Measurements from ENCODE around the gene MAMSTR. TPM values are rescaled to one million over a fixed set of nuclear protein-coding genes. Genes with fewer than 3 reads are reported as not detected.
"Not testable (repeated sequence)": the region's sequence is repeated elsewhere in the genome, so short reads cannot be mapped to it uniquely, and the experiment has no call there.

The MAMSTR gene
- total RNA-seq, 1 donor from 2014 or later, result 1.0 TPM

DNA sequence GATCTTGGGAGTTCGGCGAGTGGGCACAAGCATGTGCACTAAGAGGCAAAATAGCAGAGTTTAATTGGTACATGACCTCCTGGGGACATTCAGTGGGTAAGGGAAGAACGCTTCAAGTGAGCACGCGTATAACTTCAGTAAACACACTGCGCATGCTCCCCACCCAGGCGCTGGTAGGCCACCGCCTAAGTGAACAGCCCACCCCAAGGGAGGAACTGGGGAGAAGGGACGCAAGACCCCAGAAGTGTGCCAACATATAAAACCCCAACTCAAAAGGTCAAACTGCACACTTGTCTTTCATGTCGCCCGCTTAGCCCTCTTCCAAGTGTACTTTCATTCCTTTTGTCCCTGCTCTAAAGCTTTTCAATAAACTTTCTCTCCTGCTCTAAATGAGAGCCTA lies 36.2 kb downstream of the MAMSTR start:
- H3K27me3 ChIP-seq (ENCODE audit: control insufficient read depth, insufficient read depth, low read length), result peaks cover 4% of the 10 kb centered on the region
- TF ChIP-seq, protein P1, sequence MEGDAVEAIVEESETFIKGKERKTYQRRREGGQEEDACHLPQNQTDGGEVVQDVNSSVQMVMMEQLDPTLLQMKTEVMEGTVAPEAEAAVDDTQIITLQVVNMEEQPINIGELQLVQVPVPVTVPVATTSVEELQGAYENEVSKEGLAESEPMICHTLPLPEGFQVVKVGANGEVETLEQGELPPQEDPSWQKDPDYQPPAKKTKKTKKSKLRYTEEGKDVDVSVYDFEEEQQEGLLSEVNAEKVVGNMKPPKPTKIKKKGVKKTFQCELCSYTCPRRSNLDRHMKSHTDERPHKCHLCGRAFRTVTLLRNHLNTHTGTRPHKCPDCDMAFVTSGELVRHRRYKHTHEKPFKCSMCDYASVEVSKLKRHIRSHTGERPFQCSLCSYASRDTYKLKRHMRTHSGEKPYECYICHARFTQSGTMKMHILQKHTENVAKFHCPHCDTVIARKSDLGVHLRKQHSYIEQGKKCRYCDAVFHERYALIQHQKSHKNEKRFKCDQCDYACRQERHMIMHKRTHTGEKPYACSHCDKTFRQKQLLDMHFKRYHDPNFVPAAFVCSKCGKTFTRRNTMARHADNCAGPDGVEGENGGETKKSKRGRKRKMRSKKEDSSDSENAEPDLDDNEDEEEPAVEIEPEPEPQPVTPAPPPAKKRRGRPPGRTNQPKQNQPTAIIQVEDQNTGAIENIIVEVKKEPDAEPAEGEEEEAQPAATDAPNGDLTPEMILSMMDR (IDR thresholded peaks at IDR 0.05; ENCODE audit: insufficient read depth, low read length, poor library complexity, severe bottlenecking), result no peak
- no peak overlapping the region for H3K4me3 ChIP-seq (ENCODE audit: low read depth, low read length)
- DNase-seq (ENCODE audit: low read depth), result no peak
- H3K36me3 ChIP-seq (ENCODE audit: control insufficient read depth, insufficient read depth, low read length), result no peaks in the 10 kb centered on the region

DNA sequence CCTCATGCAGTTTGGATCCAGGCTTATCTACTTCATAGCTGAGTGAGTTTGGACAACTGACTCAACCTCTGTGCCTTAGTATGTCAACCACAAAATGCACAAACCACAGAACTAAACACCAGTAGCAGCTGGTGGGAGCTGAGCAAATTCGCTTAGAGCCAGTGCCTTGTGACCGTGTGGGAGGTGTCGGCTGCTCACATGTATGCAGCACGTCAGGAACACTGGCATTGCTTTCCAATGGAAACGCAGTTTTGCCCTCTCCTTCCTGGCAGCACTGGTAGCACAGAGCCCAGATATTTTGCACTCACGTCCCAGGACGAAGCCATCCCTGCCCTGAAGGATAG lies 38.4 kb downstream of the MAMSTR start:
- Histone ChIP-seq H3K27me3 (ENCODE audit: control insufficient read depth, insufficient read depth, low read length) (peaks cover 7% of the 10 kb centered on the region), H3K4me3 (ENCODE audit: low read depth, low read length) (no peak overlapping the region), H3K36me3 (ENCODE audit: control insufficient read depth, insufficient read depth, low read length) (no peaks in the 10 kb centered on the region)
- peak; percentile 96 for DNase-seq (ENCODE audit: low read depth)
- TF ChIP-seq, protein P1 (IDR thresholded peaks at IDR 0.05; ENCODE audit: insufficient read depth, low read length, poor library complexity, severe bottlenecking), result no peak

DNA sequence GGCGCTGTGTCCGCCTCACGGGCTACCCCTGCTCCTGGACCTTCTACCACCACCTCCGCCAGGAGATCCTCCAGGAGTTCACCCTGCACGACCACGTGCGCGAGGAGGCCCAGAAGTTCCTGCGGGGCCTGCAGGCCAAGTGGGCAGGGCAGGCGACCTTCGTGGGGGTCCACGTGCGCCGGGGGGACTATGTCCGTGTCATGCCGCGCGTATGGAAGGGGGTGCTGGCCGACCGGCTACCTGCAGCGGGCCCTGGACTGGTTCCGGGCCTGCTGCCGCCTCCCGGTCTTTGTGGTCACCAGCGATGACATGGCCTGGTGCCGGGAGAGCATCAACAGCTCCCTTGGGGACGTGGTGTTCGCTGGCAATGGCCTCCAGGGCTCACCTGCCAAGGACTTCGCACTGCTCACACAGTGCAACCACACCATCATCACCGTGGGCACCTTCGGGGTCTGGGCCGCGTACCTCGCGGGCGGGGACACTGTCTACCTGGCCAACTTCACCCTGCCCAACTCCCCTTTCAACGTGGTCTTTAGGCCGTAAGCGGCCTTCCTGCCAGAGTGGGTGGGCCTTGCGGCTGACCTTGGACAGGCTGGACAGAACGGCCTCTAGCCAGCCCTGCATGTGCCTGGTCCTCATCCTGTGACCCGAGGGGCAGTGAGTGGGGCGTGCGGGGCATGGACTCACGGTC lies 38.9 kb downstream of the MAMSTR start:
- H3K36me3 ChIP-seq (ENCODE audit: control insufficient read depth, insufficient read depth, low read length), result no peaks in the 10 kb centered on the region
- peaks cover 9% of the 10 kb centered on the region for H3K27me3 ChIP-seq (ENCODE audit: control insufficient read depth, insufficient read depth, low read length)
- TF ChIP-seq, protein P1 (IDR thresholded peaks at IDR 0.05; ENCODE audit: insufficient read depth, low read length, poor library complexity, severe bottlenecking), result no peak
- no peak overlapping the region for H3K4me3 ChIP-seq (ENCODE audit: low read depth, low read length)
- no peak for DNase-seq (ENCODE audit: low read depth)

DNA sequence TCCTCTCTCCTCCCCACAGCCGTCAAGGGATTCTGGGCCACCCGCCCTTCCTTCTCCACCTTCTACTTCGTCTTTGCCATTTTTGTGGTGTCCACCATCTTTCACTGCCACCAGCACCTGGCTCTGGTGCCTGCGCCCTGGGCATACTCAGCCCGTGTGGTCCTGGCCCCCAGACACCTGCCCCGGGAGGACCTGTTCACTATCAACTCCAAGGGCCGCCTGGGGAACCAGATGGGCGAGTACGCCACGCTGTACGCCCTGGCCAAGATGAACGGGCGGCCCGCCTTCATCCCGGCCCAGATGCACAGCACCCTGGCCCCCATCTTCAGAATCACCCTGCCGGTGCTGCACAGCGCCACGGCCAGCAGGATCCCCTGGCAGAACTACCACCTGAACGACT lies 39.5 kb downstream of the MAMSTR start:
- not testable (repeated sequence) for H3K36me3 ChIP-seq (ENCODE audit: control insufficient read depth, insufficient read depth, low read length); H3K4me3 ChIP-seq (ENCODE audit: low read depth, low read length); DNase-seq (ENCODE audit: low read depth)
- peaks cover 10% of the 10 kb centered on the region for H3K27me3 ChIP-seq (ENCODE audit: control insufficient read depth, insufficient read depth, low read length)

DNA sequence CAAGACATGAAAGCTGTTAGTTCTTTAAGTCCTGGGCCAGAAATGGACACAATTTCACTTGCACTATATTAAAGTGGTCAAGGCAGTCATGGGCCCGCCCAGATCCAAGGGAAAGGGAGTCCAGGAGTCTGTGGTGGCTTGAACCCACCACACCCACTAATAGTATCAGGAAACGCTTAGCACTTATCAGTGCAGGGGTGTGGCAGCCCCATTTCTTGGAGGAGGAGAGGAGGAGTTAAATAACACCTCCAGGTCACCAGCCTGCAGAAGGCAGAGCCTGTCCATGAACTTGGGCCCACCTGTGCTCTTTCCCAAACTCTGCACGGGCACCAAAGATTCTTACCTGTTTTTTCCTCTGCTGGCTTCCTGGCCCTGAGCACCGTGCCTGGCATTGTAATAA lies 41.3 kb downstream of the MAMSTR start:
- DNase-seq (ENCODE audit: low read depth), result no peak
- Histone ChIP-seq H3K27me3 (ENCODE audit: control insufficient read depth, insufficient read depth, low read length) (peaks cover 10% of the 10 kb centered on the region), H3K4me3 (ENCODE audit: low read depth, low read length) (no peak overlapping the region), H3K36me3 (ENCODE audit: control insufficient read depth, insufficient read depth, low read length) (no peaks in the 10 kb centered on the region)
- TF ChIP-seq, protein P1 (IDR thresholded peaks at IDR 0.05; ENCODE audit: insufficient read depth, low read length, poor library complexity, severe bottlenecking), result no peak

DNA sequence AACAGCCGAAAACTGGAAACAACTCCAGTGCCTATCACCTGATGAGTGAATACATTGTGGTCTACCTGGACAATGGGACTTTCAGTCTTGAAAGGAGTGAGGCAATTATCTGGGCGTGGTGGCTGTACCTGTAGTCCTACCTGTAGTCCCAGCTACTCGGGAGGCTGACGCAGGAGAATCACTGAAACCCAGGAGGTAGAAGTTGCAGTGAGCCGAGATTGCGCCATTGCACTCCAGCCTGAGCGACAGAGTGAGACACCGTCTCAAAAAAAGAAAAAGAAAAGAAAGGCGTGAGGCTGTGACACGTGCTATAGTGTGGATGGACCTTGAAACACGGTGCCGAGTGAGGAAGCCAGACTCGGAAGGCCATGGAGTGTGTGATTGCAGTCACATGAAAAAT lies 42.6 kb downstream of the MAMSTR start:
- TF ChIP-seq, protein P1 (IDR thresholded peaks at IDR 0.05; ENCODE audit: insufficient read depth, low read length, poor library complexity, severe bottlenecking), result no peak
- no peaks in the 10 kb centered on the region for H3K36me3 ChIP-seq (ENCODE audit: control insufficient read depth, insufficient read depth, low read length)
- H3K4me3 ChIP-seq (ENCODE audit: low read depth, low read length), result no peak overlapping the region
- DNase-seq (ENCODE audit: low read depth), result no peak
- peaks cover 10% of the 10 kb centered on the region for H3K27me3 ChIP-seq (ENCODE audit: control insufficient read depth, insufficient read depth, low read length)

All from kidney epithelial cell (primary cell).